HG03521 (cell line): ENCODE results near the gene POLR3G.
A peak's percentile ranks its signal among the peaks of the same experiment; 100 is the strongest.

ENCODE experiments used
- ATAC-seq: cut with Tn5 transposase; IDR thresholded peaks from one replicate; pipeline ENCODE4 v1.9.1; 2021; ENCODE audit warnings: mild to moderate bottlenecking, moderate library complexity; ENCODE audit not compliant: unreplicated experiment

Gene POLR3G, protein sequence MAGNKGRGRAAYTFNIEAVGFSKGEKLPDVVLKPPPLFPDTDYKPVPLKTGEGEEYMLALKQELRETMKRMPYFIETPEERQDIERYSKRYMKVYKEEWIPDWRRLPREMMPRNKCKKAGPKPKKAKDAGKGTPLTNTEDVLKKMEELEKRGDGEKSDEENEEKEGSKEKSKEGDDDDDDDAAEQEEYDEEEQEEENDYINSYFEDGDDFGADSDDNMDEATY

DNA sequence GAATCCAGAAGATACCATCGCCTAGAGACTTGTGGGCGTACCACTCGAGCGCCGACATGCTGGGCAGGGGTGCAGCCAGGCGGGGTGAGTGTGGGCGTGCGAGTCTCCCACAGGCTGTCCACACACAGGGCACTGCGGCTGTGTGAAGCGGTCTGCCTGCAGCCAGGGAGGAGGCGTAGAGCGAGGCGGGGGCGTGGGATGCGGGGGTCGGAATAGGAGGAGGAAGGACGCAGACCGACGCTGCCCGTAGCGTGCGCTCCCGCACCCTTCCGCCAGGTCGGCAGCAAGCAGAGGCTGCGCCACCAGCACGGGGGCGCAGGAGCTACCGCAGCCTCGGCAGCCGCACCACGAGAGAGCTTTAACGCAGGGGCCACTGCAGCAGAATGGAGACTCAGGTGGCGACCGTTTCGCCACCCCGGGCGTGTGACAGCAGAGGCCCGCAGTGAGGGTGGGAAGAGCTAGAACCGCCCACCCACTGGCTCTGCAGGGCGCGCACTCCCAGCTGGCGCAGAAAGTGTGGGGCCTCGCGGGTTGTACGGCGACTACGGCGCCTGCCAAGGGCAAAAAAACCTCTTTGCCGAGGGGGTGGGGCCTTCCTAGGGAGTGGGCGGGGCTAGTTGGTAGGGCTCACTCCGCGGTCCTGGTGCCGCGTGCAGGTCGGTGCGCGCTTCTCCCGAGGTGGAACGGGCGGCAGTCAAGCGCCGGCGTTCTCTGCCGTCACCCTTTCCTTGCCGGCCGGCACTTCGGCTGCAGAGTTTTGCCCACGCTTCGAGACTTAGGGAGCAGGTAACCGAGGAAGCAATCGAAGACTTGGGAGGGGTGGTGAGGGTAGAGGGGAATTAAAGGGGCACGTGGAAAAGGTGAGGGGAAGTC is at the start of gene POLR3G, which contains the start of gene MBLAC2:
Gene POLR3G, plus strand, starts transcription at position 630 of the 873 bp plus-strand sequence. CDS start 10,704 bp downstream, outside the sequence.
Gene MBLAC2, minus strand, starts transcription at position 537 of the 873 bp plus-strand sequence. Its CDS starts 479 bp downstream, at position 58.
- peak; percentile 82 for ATAC-seq

DNA sequence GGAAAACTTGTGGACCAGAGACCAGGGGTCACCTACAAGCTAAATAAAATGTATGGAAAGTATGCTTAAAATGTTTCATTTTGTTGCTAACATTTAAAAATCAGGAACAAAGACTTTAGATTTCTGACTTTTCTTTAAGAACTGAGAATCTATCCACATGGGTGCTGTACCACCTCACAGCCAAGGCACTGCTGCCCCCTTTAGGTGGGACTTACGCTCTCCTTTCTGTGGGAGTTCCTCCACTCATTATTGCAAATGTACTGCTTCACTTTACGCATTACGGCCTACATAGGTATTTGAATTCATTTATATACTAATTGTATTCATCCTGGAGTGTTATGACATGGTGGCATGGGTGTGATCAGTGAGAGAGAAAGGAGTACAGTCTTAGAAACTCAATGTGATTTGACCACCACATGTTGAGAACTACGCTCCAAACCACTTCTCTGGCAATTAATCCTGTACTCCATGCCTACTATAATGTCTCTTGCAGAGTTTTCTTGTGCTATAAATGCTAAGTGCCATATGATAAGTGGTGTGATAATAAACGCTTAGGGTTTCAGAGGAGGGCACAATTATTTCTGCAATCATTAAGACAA is 40.4 kb upstream of the POLR3G start:
- no peak for ATAC-seq

DNA sequence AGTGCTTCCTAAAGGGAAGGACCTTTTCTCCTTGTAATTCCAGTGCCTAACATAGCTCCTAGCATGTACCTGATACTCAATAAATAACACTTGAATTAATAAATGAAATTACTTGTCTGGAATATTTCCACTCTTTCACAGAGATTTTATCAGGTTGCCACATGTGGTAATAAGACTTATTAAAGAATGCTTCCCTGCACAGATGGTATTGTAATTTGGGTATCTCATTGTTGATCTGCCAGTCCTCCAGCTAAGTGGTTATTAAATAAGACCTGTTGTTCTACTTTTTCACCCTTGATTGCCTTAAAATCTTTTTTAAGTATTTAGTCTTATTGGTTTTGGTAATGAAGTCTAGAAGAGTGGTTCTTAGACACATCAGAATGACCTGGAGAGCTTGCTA is 37.0 kb upstream of the POLR3G start:
- ATAC-seq, result no peak

DNA sequence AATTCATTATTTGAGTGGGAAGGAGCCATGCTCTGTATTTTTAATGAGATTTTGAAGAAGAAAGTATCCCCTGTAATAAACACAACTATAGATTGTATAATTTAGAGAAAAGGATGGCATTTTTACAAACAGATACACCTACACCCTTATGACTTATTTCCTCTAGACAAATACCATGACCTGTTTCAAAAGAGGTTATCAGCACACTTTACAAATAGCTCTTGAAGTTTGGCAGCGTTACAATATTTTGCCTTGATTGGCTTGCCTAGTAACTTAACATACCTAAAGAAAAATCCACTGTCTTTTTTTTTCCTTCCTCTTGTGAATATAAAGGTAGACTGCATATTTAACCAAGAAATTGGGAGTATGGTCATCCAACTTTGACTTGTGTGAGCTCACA is 36.6 kb upstream of the POLR3G start:
- ATAC-seq, result no peak

DNA sequence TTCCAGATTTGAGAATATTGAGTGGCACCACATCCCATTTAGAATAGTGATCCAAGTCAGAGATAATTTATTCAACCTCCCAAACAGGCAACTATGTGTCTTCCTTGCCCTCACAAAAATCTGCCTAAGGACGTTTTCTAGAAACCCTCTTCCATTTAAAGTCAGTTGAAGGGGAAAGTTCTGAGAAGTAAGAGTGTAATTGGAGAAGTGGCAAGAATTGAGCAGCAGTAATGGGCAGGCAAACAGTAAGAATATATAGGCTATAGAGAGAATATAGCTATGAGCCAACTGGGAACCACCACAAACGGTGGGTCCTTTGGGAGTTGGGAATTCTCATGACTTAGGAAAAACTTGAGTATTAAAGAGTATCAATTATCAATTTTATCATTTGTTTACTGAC is 34.0 kb upstream of the POLR3G start:
- no peak for ATAC-seq

DNA sequence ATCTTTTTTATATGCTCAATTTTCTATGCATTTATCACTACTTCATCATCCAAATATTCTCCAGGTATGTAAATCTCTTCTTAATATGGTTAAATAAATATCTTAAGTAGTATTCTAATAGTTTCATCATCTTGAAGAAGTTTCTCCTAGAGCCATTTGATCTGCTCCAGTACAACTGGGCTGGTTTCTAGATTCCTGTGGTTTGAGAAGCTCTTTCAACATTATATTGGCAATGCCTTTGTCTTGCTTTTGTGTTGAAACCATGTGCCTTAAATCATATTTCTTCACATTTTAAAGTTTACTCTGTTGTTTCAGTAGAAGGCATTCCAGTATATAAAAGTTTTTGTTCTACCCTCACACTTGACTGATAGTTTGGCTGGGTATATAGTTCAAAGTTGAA is 27.7 kb upstream of the POLR3G start:
- no peak for ATAC-seq

DNA sequence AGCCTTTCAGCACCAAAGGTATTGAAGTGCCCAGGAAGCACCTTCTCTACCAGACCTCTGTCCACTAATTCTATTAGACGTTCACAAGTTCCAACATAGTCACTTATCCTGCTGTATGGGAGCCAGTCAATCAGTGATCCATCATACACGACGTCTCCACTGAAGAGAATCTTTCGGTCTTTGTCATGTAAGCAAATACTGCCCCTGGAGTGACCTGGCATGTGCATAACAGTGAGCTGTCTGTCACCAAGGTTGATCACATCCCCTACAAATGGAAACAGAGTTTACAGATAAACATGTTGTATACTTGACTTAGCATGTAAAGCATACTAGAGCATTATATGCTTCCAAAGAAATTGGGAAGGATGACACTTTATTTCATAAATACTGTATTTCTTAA is 13.4 kb upstream of the POLR3G start:
- ATAC-seq, result no peak

DNA sequence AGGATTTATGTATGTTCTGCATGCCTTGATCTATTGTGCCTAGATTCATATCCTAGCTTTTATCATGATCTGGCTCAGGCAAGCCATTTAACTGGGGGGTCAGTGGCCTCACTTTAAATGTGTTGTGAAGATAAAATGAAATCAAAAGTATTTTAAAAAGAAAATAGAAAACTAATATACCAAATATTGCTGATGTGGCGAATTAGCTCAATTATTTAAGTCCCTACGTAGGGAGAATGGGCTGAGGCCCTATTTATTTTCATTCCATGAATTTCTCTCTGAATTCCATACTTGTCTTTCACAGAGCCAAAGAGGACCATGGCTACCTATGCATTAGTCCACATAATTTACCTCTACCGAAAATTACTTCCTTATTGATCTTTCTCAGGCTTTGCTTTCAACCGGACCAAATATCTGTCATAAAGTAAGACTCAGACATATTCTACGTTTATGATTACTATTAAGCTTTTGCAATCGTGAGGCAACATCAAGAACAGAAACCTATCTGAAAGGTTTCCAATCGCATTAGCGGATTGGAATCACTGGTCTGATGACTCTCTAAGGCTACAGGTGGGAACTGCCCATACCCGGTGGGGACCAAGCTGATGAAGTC is 1.8 kb upstream of the POLR3G start:
- no peak for ATAC-seq

DNA sequence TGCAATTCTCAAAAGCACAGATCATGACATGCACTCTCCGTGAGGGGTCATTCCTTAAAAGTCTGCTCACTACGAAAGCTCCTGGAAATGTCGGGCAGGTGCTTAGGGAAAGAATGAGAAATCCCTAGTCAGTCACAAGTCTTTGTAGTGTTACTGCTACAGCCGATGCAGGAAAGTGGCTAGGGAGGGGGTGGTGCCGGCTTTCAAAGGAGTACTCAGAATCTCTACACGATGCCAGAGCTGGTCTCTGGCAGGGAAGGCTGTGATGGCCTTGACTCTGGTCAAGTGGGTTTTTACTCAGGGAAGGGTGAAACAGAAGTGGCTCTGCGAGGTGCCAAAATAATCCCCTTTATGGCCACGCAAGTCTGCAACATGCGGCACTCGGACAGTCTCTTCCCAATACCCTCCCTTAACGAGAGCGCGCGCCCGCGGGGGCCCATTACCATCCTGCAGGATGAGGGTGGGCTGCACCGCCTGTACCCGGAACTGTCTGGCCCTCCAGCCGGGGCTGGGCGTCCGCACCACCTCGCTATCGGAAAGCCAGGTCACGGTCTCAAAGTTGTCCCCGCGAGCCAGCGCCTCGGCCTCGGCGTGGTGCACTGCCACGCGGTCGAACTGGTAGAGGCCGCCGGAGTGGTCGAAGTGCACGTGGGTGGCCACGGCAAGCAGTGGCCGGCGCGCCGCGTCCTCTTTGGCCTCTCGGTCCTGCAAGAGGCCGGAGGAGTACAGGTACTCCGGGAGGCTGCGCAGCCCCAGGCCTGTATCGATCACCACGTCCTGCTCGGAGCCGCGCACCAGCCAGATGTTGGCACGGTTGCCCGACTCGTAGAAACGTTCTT is 1.0 kb upstream of the POLR3G start:
- ATAC-seq, result peak; percentile 7

DNA sequence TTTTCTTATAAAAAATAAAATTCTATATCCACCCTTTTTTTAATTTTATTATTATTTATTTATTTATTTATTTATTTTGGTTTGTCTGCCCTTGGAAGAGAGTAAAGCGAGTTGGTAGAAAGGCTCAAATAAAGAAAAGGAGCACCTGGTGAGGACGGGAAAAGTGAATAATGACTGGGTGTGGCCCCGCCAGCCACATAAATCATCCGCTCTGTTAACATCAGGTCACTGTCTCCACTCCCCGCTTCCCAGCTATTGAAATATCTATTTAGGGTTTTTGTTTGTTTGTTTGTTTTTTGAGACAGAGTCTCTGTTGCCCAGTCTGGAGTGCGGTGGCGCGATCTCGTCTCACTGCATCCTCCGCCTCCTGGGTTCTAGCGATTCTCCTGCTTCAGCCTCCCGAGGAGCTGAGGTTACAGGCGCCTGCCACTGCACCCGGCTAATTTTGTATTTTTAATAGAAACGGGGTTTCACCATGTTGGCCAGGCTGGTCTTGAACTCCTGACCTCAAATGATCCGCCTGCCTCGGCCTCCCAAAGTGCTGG is 844 bp downstream of the POLR3G start:
- no peak for ATAC-seq

DNA sequence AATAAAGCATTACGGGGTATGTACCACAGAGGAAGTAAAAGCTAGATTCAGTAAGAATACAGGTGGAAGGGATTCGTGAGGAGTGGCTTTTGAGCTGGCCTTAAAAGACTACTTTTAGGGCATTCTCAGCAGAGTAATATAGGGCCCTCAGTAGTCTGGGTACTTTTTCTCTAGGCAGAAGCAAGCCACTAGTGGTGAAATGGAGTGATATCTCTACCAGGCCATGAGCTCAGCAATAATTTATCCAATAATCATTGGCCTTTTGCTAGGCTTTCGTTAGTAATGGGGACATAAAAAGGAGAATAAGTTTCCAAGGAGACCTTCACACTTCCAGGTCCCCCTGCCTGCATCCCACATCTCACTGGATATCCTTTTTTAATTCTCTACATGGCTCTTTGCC is 1.7 kb downstream of the POLR3G start:
- no peak for ATAC-seq

DNA sequence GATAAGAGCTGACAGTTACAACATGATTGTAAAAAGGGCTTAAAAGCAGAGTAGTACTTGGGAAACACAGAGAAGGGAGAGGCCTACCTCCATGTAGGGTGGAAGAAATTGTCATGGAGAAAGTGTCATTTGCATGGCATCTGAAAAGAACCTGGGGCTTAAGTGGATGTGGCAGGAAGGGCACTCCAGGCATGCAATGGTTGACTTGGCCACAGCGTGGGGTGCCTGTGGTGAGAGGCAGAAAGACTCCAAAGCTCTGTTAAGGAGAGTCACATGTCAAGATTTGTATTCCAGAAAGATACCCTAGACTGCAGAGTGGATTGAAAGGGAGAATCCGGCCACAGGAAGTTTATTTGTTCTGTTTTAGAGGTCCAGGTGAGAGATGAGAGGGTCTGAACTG is 2.4 kb downstream of the POLR3G start:
- no peak for ATAC-seq

DNA sequence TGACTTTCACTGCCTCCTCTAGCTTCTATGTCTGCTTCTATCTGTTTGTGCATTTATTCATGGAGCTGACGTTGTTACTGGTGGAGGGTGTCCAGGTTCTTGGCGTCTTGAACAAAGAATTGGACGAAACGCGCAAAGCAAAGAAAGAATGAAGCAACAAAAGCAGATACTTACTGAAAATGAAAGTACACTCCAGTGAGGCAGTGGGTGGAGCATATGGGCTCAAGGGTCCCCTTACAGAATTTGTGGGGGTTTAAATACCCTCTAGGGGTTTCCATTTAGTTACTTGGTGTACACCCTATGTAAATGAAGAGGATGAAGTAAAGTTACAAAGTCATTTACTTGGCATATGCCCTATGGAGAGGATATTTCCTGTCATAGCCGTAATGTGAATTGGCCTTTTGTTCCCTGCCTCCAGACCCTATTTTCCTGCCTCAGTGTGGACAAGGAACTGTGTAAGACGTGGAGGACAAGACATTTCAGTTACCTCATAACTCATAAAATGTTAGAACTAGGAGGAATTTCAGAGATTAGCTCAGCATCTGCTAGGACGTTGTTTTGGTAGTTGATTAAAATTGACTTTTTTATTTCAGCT is 3.1 kb downstream of the POLR3G start:
- no peak for ATAC-seq

DNA sequence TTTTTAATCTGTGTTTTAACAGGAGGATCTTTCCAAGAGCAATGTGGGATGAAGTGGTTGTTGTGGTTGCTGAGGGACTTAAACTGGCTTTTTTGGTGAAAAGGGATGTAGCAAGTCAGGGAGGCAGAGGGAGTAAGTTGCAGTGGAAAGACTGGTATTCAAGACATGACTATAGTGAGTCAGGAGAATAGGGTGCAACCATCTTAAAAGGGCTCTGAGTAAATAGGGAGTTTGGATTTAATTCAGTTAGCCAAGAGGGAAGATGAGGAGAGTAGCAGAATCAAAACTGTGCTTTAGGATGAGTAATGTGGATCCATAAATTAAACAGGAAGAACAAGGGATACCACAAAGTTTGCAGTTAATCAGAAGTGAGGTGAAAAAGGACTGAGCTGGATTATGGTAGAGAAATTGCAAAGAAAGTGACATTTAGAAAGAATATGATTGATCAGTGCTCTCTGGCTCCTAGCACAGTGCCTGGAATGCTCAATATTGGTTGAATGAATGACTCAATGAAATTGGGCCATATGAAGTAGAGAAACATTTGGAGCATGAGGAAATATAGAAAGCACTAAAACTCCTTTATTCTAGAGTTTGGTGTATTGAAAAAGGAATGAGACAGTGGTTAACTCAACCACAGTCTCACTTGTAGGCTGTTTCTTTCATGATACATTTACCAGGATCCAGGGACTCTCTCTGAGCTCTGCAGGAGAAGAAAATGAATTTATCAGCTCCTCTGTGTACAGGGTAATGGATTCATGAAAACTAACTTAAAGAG is 5.1 kb downstream of the POLR3G start:
- no peak for ATAC-seq

DNA sequence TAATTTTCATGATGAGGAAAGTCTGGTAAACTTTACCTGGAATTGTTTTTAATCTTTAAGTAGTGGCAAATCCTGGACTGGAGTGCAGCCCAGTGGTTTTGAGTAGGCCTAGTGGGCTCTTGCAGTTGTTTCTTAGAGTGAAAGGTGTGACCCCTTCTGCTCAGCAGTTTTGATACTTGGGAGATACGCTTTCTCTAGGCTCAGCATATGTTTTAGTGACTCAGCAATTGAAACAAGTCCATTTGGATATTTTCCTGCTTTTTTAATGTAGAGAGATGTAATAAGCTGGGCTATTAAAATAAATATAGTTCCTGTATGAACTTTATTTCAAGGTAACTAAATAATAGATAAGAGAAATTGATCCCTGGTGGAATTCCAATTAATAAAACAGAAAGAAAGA is 6.0 kb downstream of the POLR3G start:
- ATAC-seq, result no peak

DNA sequence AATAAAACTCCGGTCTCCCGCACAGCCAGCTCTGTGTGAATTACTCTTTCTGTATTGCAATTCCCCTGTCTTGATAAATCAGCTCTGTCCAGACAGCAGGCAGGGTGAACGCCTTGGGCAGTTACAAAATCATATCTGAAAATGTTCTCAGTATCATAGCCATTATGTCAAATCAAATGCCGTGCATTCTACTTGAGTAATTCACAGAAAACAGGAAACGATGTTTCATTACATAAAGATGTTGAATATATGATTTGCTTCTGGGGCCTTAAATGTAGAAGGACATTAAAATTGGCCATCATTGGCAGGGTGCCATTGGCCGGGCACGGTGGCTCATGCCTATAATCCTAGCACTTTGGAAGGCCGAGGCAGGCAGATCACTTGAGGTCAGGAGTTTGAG is 8.5 kb downstream of the POLR3G start:
- ATAC-seq, result no peak

DNA sequence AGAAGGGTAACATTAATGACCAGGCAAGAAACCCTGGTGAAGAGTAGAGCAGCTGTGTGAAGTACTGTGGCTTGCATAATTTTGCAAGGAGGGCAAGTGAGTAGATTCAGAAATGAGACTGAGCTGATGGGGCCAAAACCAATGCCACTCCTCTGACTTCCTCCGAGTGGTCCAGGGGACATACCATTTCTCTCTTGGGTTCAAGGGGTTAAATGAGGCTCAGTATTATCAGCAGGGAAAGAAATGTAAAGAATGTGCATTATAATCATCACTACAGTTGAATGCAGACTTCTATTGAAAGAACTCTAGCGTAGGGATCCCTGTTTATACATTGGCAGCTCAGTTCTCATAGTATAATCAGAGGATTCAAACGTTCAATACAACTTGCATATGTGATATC is 9.9 kb downstream of the POLR3G start:
- ATAC-seq, result no peak

DNA sequence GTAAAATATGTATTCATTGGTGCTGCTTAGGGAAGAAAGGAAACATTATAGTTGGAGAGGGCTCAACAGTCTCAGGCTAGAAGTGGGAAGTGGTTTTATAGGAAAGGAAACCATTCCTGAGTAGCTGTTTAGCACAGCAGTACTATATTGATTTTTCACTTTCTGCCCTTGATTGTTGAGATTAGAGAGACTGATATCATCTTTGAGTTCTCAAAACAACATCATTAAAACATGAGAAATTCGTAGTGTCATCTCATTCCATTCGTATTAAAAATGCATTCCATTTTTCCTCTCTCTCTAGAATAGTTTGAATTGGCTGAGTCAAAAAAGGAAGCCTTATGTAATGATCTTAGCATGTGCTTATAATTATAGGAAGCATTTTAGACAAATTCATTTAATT is 14.1 kb downstream of the POLR3G start:
- ATAC-seq, result no peak

DNA sequence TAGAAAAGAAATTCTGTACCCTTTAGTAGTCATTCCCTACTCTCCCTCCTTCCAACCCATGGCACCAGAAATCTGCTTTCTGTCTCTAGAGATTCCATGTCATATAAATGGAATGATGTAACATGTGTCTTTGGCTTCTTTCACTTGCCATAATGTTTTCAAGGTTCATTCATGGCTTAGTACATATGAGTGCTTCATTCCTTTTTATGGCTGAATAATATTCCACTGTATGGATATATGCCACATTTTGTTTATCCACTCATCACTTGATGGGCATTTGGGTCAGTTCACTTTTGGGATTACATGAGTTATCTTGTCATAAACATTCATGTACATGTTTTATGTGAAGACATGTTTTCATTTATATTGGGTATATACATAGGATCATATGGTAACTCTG is 19.4 kb downstream of the POLR3G start:
- ATAC-seq, result no peak
